NCI-H69 (cell line): ENCODE measurements around the gene NEIL3.

ENCODE experiments used
- DNase-seq: peaks from one replicate; lab custom pipeline; 2025; lab: John Stamatoyannopoulos, UW

NEIL3 gene, protein sequence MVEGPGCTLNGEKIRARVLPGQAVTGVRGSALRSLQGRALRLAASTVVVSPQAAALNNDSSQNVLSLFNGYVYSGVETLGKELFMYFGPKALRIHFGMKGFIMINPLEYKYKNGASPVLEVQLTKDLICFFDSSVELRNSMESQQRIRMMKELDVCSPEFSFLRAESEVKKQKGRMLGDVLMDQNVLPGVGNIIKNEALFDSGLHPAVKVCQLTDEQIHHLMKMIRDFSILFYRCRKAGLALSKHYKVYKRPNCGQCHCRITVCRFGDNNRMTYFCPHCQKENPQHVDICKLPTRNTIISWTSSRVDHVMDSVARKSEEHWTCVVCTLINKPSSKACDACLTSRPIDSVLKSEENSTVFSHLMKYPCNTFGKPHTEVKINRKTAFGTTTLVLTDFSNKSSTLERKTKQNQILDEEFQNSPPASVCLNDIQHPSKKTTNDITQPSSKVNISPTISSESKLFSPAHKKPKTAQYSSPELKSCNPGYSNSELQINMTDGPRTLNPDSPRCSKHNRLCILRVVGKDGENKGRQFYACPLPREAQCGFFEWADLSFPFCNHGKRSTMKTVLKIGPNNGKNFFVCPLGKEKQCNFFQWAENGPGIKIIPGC

DNA sequence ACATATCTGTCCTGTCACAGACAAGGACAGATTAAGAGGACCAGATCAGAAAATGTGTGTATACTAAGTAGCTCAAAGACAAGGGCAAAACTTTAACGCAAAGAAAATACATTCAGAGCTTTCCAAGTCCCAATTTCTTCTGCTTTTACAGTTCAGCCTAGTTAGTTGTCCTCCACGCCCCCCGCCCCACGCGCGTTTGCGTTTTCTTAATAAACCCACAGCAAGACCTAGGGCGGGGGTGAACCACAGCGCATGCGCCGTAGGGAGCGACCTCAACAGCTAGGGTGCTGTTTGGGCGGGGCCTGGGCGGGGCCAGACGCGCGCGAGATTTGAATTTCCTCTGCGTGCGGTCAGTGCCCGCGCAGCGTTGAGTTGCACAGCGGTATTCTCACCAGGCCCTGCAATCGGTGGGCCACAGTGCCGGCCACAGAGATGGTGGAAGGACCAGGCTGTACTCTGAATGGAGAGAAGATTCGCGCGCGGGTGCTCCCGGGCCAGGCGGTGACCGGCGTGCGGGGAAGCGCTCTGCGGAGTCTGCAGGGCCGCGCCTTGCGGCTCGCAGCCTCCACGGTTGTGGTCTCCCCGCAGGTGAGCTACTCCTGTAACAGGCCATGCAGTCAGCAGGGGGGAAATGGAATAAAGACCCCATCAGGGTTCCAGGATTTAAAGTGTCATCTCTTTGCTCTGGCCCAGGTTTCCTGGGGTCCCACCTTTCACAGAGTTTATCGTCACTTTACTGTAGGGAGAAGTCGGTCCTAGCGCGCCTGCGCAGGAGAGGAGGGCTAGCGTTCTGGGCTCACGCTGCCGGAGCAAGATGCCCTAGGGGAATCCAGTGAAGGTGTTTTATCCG is at the start of gene NEIL3:
Gene NEIL3 (plus strand): TSS at position 353 of the 850 bp plus-strand sequence. CDS start 80 bp downstream, at position 433.
- DNase-seq = peak; percentile 92

- DNase-seq = peak; percentile 29
Measured at GRCh38 chr4:177263818-177264217, 45.9 kb upstream of the NEIL3 start.

DNA sequence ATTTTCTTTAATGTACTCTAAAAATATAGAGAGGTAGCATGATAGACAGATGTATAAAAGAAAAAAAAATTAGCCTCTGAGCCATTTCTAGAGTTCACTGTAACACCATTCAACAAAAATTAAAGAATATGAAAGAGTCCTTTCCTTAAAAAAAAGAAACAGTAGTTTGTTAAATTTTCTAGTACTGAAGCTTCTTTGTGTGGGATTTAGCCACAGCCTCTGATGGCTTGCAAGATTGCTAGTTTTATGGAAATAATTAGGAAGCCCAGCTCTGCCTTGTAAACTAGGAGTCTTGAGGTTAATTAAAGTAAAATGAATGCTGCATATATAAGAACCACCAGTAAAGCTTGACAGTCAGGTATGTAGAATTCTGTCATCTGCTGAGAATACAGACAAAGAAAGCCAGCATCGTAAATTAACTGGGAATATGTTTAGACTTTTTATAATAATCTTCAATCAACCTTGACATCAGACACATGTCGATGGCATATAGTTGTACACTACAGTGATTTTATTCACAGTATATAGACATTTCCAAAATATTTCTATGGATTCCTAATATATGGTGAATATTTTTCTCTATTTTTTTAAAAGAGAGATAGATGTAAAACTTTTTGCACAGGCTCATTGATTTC is 44.8 kb upstream of the NEIL3 start:
- DNase-seq = no peak

GRCh38 chr4:177265729-177266128 is 43.9 kb upstream of the NEIL3 start:
- DNase-seq = no peak

DNA sequence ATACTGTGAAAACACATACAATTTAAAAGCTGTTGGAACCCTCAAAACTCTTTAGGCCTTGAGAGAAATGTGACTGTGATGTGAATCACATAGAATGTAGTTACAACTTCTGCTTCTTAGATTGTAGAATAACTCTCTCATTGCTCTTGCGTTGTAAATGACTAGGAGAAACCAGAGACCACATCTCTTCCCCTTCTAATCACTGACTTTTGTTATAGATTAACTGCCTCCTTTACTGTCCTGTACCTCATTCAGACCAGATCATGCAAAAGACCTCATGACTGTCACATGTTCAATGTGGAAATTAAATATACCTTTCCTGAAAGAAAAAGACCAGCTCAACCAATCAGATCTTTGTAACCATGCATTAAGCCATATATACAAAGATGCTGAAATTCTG is 43.2 kb upstream of the NEIL3 start:
- DNase-seq = no peak

DNA sequence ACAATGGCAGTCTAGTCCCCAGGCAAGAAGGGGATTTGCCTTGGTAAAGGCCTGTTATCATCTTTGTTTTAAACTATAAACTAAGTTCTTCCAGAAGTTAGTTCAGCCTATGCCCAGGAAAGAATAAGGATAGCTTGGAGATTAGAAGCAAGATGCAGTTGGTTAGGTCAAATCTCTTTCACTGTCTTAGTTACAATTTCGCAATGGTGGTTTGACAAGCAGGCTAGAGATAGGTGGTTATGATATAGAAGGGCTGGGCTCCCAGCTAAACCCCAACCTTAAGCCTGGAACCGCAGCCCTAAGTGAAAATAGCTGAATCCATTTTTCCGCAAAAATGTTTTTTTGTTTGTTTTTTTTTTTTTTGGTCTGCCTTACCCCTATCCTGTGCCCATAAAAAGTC is 41.8 kb upstream of the NEIL3 start:
- no peak for DNase-seq

GRCh38 chr4:177271091-177271490 is 38.6 kb upstream of the NEIL3 start:
- DNase-seq = no peak

DNA sequence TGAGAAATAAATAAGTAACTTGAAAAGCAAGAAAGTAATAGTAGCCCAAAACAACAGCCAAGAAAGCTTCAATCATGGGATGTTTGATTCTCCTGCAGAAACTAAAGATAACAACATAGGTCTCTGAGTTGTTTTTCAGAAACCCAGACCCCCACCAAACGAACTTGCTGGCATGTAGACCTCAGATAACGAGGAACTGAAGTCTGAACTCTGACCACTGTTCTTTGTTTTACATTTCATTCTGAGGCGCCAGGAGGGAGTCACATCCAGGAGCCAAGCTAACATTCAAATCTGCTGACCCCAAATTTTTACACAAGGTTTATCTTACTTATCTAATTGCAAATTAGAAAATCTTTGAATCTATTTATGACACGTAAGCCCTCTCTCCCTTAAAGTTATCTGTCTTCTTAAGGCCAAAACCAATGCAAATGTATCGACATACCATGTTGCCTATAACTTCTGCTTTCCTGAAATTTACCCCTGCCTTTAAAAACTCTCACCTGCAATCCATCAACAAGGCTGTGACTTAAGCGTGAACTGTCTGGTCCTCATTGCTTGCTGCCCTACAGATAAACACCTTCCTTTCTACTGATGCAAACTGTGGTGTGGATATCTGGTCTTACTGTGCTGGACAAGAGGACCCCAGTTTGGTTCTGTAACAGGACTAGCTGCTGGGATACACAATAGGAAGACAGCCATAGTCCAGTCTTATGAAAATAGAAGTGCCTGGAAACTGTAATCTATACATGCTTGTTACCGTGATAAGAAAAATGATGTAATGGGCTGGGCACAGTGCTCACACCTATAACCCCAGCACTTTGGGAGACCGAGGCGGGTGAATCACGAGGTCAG is 37.5 kb upstream of the NEIL3 start:
- DNase-seq = no peak

DNA sequence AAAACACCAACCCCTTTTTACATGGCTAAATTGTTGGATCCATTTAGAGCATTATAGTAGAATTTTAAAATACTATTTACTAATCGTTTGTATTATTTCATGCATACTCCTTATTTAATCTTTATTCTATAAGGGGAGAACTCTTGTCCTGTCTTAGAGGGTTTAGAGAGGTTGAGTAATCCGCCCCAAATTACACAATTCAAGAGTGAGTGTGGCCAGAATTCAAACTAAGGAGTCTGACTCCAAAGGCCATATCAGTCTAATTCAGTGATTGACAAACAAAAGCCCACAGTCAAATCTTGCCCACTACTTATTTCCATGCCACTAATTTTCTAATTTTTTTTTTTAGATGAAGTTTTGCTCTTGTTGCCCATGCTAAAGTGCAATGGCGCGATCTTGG is 33.7 kb upstream of the NEIL3 start:
- no peak for DNase-seq

DNA sequence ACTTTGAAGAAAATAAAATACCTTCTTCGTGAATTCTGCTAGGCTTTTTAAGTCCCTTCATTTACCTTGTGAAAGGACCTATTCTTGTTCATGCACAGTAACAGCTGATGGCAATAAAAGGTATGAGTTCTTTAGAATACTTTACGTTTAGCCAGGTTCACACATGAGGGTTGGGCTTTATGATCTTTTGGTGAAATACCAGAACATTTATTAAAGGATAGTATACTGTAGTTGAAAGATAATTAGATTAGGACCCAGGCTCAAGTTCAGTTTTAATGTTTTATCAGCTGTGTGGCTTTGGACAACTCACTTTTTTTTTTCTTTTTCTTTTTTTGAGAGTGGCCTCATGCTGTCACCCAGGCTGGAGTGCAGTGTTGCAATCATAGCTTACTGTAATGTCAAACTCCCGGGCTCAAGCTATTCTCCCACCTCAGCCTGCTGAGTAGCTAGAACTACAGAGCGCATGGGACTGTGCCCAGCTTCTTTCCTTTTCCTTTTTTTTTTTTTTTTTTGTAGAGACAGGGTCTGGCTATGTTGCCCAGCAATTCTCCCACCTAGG is 28.2 kb upstream of the NEIL3 start:
- no peak for DNase-seq

DNA sequence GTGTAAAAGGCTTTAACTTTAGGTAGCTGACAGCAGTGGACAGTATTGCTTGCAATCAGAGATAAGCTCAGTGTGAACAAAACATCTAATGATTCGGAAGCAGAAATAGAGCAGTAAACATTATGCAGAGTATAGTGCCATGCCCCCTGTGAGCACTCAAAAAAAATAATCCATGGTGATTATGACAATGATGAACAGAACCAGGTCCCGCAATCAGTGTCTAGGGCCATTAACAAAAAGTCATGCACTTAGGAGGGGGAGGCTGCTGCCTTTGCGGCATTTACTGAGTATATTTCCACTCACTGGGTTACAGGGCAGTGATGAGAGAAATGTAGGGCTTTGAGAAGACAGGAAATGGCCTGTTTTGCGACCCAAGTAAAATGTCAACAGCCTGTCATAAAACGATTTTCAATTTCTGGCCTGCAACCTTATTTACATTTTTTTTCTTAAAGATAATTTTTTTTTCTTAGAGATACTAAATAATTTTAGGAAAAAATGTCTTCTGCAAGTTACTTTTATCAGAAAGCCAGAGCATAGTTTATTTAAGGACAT is 27.3 kb upstream of the NEIL3 start:
- DNase-seq = no peak

DNA sequence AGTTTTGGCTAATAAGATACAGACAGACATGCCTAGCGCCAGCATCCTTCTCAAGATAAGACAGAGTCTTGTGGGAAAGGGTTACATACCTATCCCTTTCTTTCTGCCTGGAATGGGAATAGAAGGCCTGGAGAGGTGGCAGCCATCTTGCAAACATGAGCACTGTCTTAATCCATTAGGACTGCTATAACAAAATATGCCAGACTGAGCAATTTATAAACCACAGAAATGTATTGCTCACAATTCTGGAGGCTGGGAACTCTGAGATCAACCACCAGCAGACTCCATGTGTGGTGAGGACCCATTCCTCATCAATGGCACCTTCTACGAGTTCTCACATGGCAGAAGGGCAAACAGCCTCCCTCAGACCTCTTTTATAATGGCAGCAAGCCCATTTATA is 26.5 kb upstream of the NEIL3 start:
- no peak for DNase-seq

DNA sequence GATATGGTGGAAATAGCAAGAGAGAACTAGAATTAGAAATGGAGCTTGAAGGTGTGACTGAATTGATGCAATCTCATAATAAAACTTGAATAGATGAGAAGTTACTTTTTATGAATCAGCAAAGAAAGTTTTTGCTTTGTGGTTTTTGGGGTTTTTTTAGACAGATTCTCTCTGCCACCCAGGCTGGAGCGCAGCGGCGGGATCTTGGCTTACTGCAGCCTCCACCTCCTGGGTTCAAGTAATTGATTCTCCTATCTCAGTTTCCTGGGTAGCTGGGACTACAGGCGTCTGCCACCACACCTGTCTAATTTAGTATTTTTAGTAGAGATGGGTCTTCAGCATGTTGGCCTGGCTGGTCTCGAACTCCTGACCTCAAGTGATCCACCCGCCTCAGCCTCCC is 23.7 kb upstream of the NEIL3 start:
- DNase-seq = no peak

DNA sequence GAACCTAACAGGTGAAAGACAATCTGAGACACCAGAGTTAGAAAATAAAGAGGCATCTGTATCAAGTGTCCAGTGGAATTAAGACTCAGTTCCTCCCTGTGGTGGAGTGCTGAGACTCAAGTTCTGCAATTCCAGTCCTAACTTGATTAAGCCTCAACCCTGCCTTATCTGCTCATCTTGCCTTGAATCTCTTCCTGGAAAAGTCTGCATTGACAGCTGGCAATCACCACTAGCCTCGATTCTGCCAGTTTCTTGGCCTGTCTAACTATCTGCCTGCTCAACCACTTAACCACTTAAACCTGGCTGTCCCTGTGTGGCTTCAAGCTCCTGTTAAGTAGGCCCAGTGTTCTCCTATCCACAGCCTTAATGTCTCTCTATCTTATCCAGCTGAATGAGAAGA is 22.4 kb upstream of the NEIL3 start:
- no peak for DNase-seq

DNA sequence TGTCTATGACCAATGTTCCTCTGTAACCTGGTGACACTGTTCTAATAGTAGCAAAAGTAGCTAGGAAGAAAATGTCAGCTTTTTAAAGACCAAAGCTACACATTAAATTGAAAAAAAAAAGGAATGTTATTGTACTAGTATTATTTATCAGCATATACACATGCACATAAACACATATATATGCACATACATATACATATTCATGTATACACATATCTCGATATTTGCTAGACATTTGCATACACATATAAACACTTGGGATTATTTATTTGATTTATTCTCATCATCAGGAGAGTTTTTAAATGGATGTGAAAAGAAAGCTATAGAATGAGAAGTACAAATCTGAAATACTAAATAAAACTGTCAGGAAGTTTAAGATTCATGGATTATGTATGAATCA is 21.3 kb upstream of the NEIL3 start:
- DNase-seq = no peak

DNA sequence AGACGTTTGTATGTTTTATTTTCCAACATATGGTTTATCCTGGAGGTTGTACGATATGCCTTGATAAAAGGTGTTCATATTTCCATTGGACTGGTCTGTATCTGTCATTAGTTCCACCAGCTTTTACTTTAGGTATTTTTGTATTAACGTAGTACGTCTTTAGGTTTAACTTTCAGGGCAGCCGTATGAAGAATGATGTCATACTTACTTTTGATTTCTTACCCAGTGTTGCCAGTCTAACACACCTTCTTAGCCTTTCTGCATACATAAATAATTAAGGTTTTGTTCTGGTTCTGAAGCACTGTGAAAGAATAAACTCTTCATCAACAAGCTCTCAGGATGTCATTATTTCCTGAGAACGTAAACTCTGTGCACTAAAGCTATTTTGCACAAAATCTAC is 18.9 kb upstream of the NEIL3 start:
- no peak for DNase-seq

DNA sequence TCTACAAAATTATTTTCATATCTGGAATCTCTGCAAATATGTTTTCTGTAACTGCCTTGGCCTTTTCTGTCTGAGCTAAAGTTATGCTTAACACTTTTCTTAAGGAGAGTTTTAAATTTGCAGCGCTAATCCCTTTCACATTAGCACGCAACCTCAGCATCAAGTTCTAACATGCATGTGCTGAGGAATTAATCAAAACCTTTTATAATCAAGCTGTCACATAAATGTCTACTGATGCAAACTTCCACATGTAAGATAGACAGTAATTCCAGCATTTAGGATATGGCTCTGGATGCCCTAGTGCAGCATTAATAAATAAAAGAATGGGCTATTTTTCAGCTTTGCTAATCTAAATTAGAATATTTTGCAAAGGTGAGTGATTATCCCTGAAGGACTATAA is 17.5 kb upstream of the NEIL3 start:
- DNase-seq = no peak

GRCh38 chr4:177293208-177294033 is 16.3 kb upstream of the NEIL3 start:
- DNase-seq = no peak

GRCh38 chr4:177297785-177298391 is 11.8 kb upstream of the NEIL3 start:
- no peak for DNase-seq
